HG02884 (cell line): Measurements from ENCODE around the gene SFSWAP.

Experiments
- ATAC-seq: cut with Tn5 transposase; IDR thresholded peaks from one replicate; pipeline ENCODE4 v1.9.1; 2021; ENCODE audit warnings: mild to moderate bottlenecking, moderate library complexity; ENCODE audit not compliant: unreplicated experiment

The SFSWAP gene

GRCh38 chr12:131784909-131785762, 74.2 kb downstream of the SFSWAP start:
- no peak for ATAC-seq

- ATAC-seq = no peak
Measured at GRCh38 chr12:131785763-131786330, 75.0 kb downstream of the SFSWAP start.

- no peak for ATAC-seq
Measured at GRCh38 chr12:131786331-131786730, 75.4 kb downstream of the SFSWAP start.

GRCh38 chr12:131787143-131787660, 76.3 kb downstream of the SFSWAP start:
- no peak for ATAC-seq

GRCh38 chr12:131788070-131788469, 77.2 kb downstream of the SFSWAP start:
- no peak for ATAC-seq

- no peak for ATAC-seq
Measured at GRCh38 chr12:131789638-131790037, 78.7 kb downstream of the SFSWAP start.

GRCh38 chr12:131793243-131794022, 82.5 kb downstream of the SFSWAP start:
- no peak for ATAC-seq

- no peak for ATAC-seq
Measured at GRCh38 chr12:131794061-131794460, 83.2 kb downstream of the SFSWAP start.

- no peak for ATAC-seq
Measured at GRCh38 chr12:131794573-131794972, 83.7 kb downstream of the SFSWAP start.

- no peak for ATAC-seq
Measured at GRCh38 chr12:131795064-131795463, 84.2 kb downstream of the SFSWAP start.

GRCh38 chr12:131795690-131796410, 85.0 kb downstream of the SFSWAP start:
- no peak for ATAC-seq

- ATAC-seq = no peak
Measured at GRCh38 chr12:131796411-131796736, 85.5 kb downstream of the SFSWAP start.

- no peak for ATAC-seq
Measured at GRCh38 chr12:131796754-131797587, 86.1 kb downstream of the SFSWAP start.

- no peak for ATAC-seq
Measured at GRCh38 chr12:131797588-131797934, 86.7 kb downstream of the SFSWAP start.

- no peak for ATAC-seq
Measured at GRCh38 chr12:131799195-131799594, 88.3 kb downstream of the SFSWAP start.

- no peak for ATAC-seq
Measured at GRCh38 chr12:131799828-131800593, 89.1 kb downstream of the SFSWAP start.

- no peak for ATAC-seq
Measured at GRCh38 chr12:131800594-131801135, 89.8 kb downstream of the SFSWAP start.

- ATAC-seq = no peak
Measured at GRCh38 chr12:131801254-131801866, 90.5 kb downstream of the SFSWAP start.
